Measurements from ENCODE around the gene BABAM2. TPM values are rescaled to one million over a fixed set of nuclear protein-coding genes. Genes with fewer than 3 reads are reported as not detected.

BABAM2 gene
- total and polyA plus RNA-seq, 3 experiments from 2014 or later = 59.4 to 66.7 (median 65.6) TPM

- ChIA-PET CTCF (no interaction called here), POLR2A (no interaction called here)
- no peaks in the 10 kb centered on the region for H3K9me3 Mint-ChIP-seq
- no peaks in the 10 kb centered on the region for H3K27me3 Mint-ChIP-seq
- DNase-seq = no peak
- Histone ChIP-seq H3K27ac (ENCODE audit: low read depth, low read length) (no peak overlapping the region), H3K4me3 (ENCODE audit: low read length) (no peak overlapping the region), H3K36me3 (ENCODE audit: insufficient read depth, low read length) (no peaks in the 10 kb centered on the region), H3K9me3 (ENCODE audit: low read length) (no peaks in the 10 kb centered on the region), H3K27me3 (ENCODE audit: insufficient read depth, low read length, poor library complexity, severe bottlenecking) (no peaks in the 10 kb centered on the region), H3K4me1 (ENCODE audit: insufficient read depth, low read length) (no peaks in the 10 kb centered on the region)
- H3K27ac Mint-ChIP-seq = no peak overlapping the region
- peaks cover 0 to 4% (median 4%) of the 10 kb centered on the region in 3 donors for H3K4me1 Mint-ChIP-seq
- H3K36me3 Mint-ChIP-seq = peaks cover 0 to 2% (median 0%) of the 10 kb centered on the region in 3 donors
- no peak overlapping the region for H3K4me3 Mint-ChIP-seq
Observed at GRCh38 chr2:28209261-28209691, 318.7 kb downstream of the BABAM2 start.

- H3K27ac Mint-ChIP-seq = peak overlapping the region in 1 of 8 donors; percentile 61
- H3K27ac ChIP-seq (ENCODE audit: low read depth, low read length) = no peak overlapping the region
- H3K27me3 ChIP-seq (ENCODE audit: insufficient read depth, low read length, poor library complexity, severe bottlenecking) = no peaks in the 10 kb centered on the region
- H3K4me1 ChIP-seq (ENCODE audit: insufficient read depth, low read length) = no peaks in the 10 kb centered on the region
- no peak overlapping the region for H3K4me3 Mint-ChIP-seq
- H3K4me3 ChIP-seq (ENCODE audit: low read length) = no peak overlapping the region
- POLR2A ChIA-PET = no interaction called here
- CTCF ChIA-PET = interaction anchor here (1.4 kb wide), 1 partner anchor 526 kb away, joined by 3 read pairs; no protein-coding TSS in a partner anchor
- DNase-seq = no peak
- no peaks in the 10 kb centered on the region for H3K9me3 ChIP-seq (ENCODE audit: low read length)
- H3K36me3 ChIP-seq (ENCODE audit: insufficient read depth, low read length) = no peaks in the 10 kb centered on the region
- H3K4me1 Mint-ChIP-seq = peaks cover 0 to 4% (median 4%) of the 10 kb centered on the region in 3 donors
- no peaks in the 10 kb centered on the region for H3K27me3 Mint-ChIP-seq
- H3K9me3 Mint-ChIP-seq = no peaks in the 10 kb centered on the region
- peaks cover 0 to 1% (median 0%) of the 10 kb centered on the region in 3 donors for H3K36me3 Mint-ChIP-seq
Observed at GRCh38 chr2:28209864-28210263, 319.3 kb downstream of the BABAM2 start.

GRCh38 chr2:28210535-28210934, 320.0 kb downstream of the BABAM2 start:
- H3K4me3 Mint-ChIP-seq = no peak overlapping the region
- no peaks in the 10 kb centered on the region for H3K27me3 Mint-ChIP-seq
- H3K9me3 ChIP-seq (ENCODE audit: low read length) = no peaks in the 10 kb centered on the region
- no peaks in the 10 kb centered on the region for H3K9me3 Mint-ChIP-seq
- POLR2A ChIA-PET = no interaction called here
- H3K4me1 Mint-ChIP-seq = peaks cover 0 to 4% (median 4%) of the 10 kb centered on the region in 3 donors
- no peak overlapping the region for H3K4me3 ChIP-seq (ENCODE audit: low read length)
- CTCF ChIA-PET = interaction anchor here (1.4 kb wide), 1 partner anchor 526 kb away, joined by 3 read pairs; no protein-coding TSS in a partner anchor
- H3K27ac ChIP-seq (ENCODE audit: low read depth, low read length) = no peak overlapping the region
- no peaks in the 10 kb centered on the region for H3K36me3 ChIP-seq (ENCODE audit: insufficient read depth, low read length)
- H3K27ac Mint-ChIP-seq = peak overlapping the region in 2 of 8 donors; percentile 30 to 61
- H3K36me3 Mint-ChIP-seq = peaks cover 0 to 1% (median 0%) of the 10 kb centered on the region in 3 donors
- H3K27me3 ChIP-seq (ENCODE audit: insufficient read depth, low read length, poor library complexity, severe bottlenecking) = no peaks in the 10 kb centered on the region
- DNase-seq = no peak
- no peaks in the 10 kb centered on the region for H3K4me1 ChIP-seq (ENCODE audit: insufficient read depth, low read length)

- no peak overlapping the region for H3K27ac Mint-ChIP-seq
- H3K4me3 ChIP-seq (ENCODE audit: low read length) = no peak overlapping the region
- H3K4me1 ChIP-seq (ENCODE audit: insufficient read depth, low read length) = no peaks in the 10 kb centered on the region
- H3K27me3 Mint-ChIP-seq = no peaks in the 10 kb centered on the region
- H3K4me3 Mint-ChIP-seq = no peak overlapping the region
- no peaks in the 10 kb centered on the region for H3K9me3 ChIP-seq (ENCODE audit: low read length)
- no peaks in the 10 kb centered on the region for H3K27me3 ChIP-seq (ENCODE audit: insufficient read depth, low read length, poor library complexity, severe bottlenecking)
- H3K4me1 Mint-ChIP-seq = peaks cover 0 to 6% (median 4%) of the 10 kb centered on the region in 3 donors
- peaks cover 0 to 4% (median 3%) of the 10 kb centered on the region in 3 donors for H3K36me3 Mint-ChIP-seq
- ChIA-PET POLR2A (no interaction called here), CTCF (no interaction called here)
- no peaks in the 10 kb centered on the region for H3K9me3 Mint-ChIP-seq
- DNase-seq = no peak
- H3K36me3 ChIP-seq (ENCODE audit: insufficient read depth, low read length) = no peaks in the 10 kb centered on the region
- no peak overlapping the region for H3K27ac ChIP-seq (ENCODE audit: low read depth, low read length)
Observed at GRCh38 chr2:28216331-28216730, 325.8 kb downstream of the BABAM2 start.

- Histone ChIP-seq H3K4me3 (ENCODE audit: low read length) (no peak overlapping the region), H3K4me1 (ENCODE audit: insufficient read depth, low read length) (no peaks in the 10 kb centered on the region), H3K27me3 (ENCODE audit: insufficient read depth, low read length, poor library complexity, severe bottlenecking) (no peaks in the 10 kb centered on the region), H3K9me3 (ENCODE audit: low read length) (no peaks in the 10 kb centered on the region), H3K36me3 (ENCODE audit: insufficient read depth, low read length) (no peaks in the 10 kb centered on the region), H3K27ac (ENCODE audit: low read depth, low read length) (no peak overlapping the region)
- ChIA-PET POLR2A (no interaction called here), CTCF (no interaction called here)
- H3K4me3 Mint-ChIP-seq = no peak overlapping the region
- H3K36me3 Mint-ChIP-seq = peaks cover 0 to 5% (median 4%) of the 10 kb centered on the region in 3 donors
- H3K9me3 Mint-ChIP-seq = no peaks in the 10 kb centered on the region
- H3K27ac Mint-ChIP-seq = no peak overlapping the region
- DNase-seq = no peak
- H3K4me1 Mint-ChIP-seq = peaks cover 0 to 6% (median 4%) of the 10 kb centered on the region in 3 donors
- no peaks in the 10 kb centered on the region for H3K27me3 Mint-ChIP-seq
Observed at GRCh38 chr2:28217042-28217740, 326.7 kb downstream of the BABAM2 start.

- peak overlapping the region in 1 of 8 donors; percentile 31 for H3K27ac Mint-ChIP-seq
- DNase-seq = no peak
Observed at GRCh38 chr2:28219138-28219537, 328.6 kb downstream of the BABAM2 start.

GRCh38 chr2:28219758-28220368, 329.3 kb downstream of the BABAM2 start:
- no peaks in the 10 kb centered on the region for H3K27me3 ChIP-seq (ENCODE audit: insufficient read depth, low read length, poor library complexity, severe bottlenecking)
- no peaks in the 10 kb centered on the region for H3K36me3 ChIP-seq (ENCODE audit: insufficient read depth, low read length)
- Mint-ChIP-seq H3K4me3 (no peak overlapping the region), H3K27ac (peak overlapping the region in 2 of 8 donors; percentile 17 to 48), H3K9me3 (no peaks in the 10 kb centered on the region), H3K36me3 (peaks cover 0 to 5% (median 4%) of the 10 kb centered on the region in 3 donors), H3K27me3 (no peaks in the 10 kb centered on the region), H3K4me1 (peaks cover 2 to 4% (median 3%) of the 10 kb centered on the region in 3 donors)
- ChIA-PET POLR2A (no interaction called here), CTCF (interaction anchor here (0.9 kb wide), 1 partner anchor 10 kb away, joined by 5 read pairs; no protein-coding TSS in a partner anchor)
- H3K4me1 ChIP-seq (ENCODE audit: insufficient read depth, low read length) = no peaks in the 10 kb centered on the region
- no peak overlapping the region for H3K27ac ChIP-seq (ENCODE audit: low read depth, low read length)
- no peak overlapping the region for H3K4me3 ChIP-seq (ENCODE audit: low read length)
- no peaks in the 10 kb centered on the region for H3K9me3 ChIP-seq (ENCODE audit: low read length)
- DNase-seq = no peak

More at GRCh38 chr2:28219138-28219537, 328.6 kb downstream of the BABAM2 start:
- no peak overlapping the region for H3K4me3 Mint-ChIP-seq
- no peaks in the 10 kb centered on the region for H3K4me1 ChIP-seq (ENCODE audit: insufficient read depth, low read length)
- CTCF ChIA-PET = no interaction called here
- no peak overlapping the region for H3K27ac ChIP-seq (ENCODE audit: low read depth, low read length)
- peaks cover 0 to 5% (median 4%) of the 10 kb centered on the region in 3 donors for H3K36me3 Mint-ChIP-seq
- no peaks in the 10 kb centered on the region for H3K27me3 Mint-ChIP-seq
- H3K9me3 Mint-ChIP-seq = no peaks in the 10 kb centered on the region
- H3K27me3 ChIP-seq (ENCODE audit: insufficient read depth, low read length, poor library complexity, severe bottlenecking) = no peaks in the 10 kb centered on the region
- peaks cover 0 to 4% (median 3%) of the 10 kb centered on the region in 3 donors for H3K4me1 Mint-ChIP-seq
- H3K9me3 ChIP-seq (ENCODE audit: low read length) = no peaks in the 10 kb centered on the region
- POLR2A ChIA-PET = no interaction called here
- H3K36me3 ChIP-seq (ENCODE audit: insufficient read depth, low read length) = no peaks in the 10 kb centered on the region
- H3K4me3 ChIP-seq (ENCODE audit: low read length) = no peak overlapping the region

All from CD8-positive, alpha-beta memory T cell (primary cell).